ENCODE data around the gene OR1D5.

The OR1D5 gene

GRCh38 chr17:3019761-3020160 is 43.6 kb downstream of the OR1D5 start:
- no peaks in the 10 kb centered on the region for H3K4me1 ChIP-seq (ENCODE audit: insufficient read depth, low read length, poor library complexity, severe bottlenecking)
- no peaks in the 10 kb centered on the region for H4K20me1 ChIP-seq (ENCODE audit: insufficient read depth, low read length, poor library complexity, severe bottlenecking)
- H3F3A ChIP-seq (ENCODE audit: low read depth): no peaks in the 10 kb centered on the region
- no peaks in the 10 kb centered on the region for H3K9me2 ChIP-seq (replicated peaks; ENCODE audit: low read depth, low read length)
- peaks cover 97% of the 10 kb centered on the region for H3K36me3 ChIP-seq (ENCODE audit: insufficient read depth, low read length)
- no peak for TF ChIP-seq CTCF (conservative IDR thresholded peaks at IDR 0.05; ENCODE audit: low read length)
- no peak for TF ChIP-seq EZH2phosphoT487 (IDR thresholded peaks at IDR 0.05; ENCODE audit: borderline replicate concordance)
- no peak overlapping the region for H2AFZ ChIP-seq (ENCODE audit: low read length)
- H3K4me3 ChIP-seq (ENCODE audit: low read length, poor library complexity, severe bottlenecking): no peak overlapping the region
- no peaks in the 10 kb centered on the region for H3K9me3 ChIP-seq (ENCODE audit: insufficient read depth, low read depth, low read length)
- H3K27me3 ChIP-seq (ENCODE audit: insufficient read depth, low read length, poor library complexity, severe bottlenecking): no peaks in the 10 kb centered on the region
- H3K79me2 ChIP-seq (ENCODE audit: insufficient read depth, low read length): no peaks in the 10 kb centered on the region; the same call in 1 of the 2 replicates
- H3K4me2 ChIP-seq (ENCODE audit: low read depth, low read length, poor library complexity, severe bottlenecking): no peak overlapping the region
- H3K9ac ChIP-seq (ENCODE audit: low read depth, low read length, poor library complexity, severe bottlenecking): no peak overlapping the region

- H3K9ac ChIP-seq (ENCODE audit: low read depth, low read length, poor library complexity, severe bottlenecking): no peak overlapping the region
- peaks cover 5% of the 10 kb centered on the region for H4K20me1 ChIP-seq (ENCODE audit: insufficient read depth, low read length, poor library complexity, severe bottlenecking)
- no peak overlapping the region for H3K4me2 ChIP-seq (ENCODE audit: low read depth, low read length, poor library complexity, severe bottlenecking)
- H3F3A ChIP-seq (ENCODE audit: low read depth): no peaks in the 10 kb centered on the region
- peaks cover 97% of the 10 kb centered on the region for H3K36me3 ChIP-seq (ENCODE audit: insufficient read depth, low read length)
- no peak overlapping the region for H2AFZ ChIP-seq (ENCODE audit: low read length)
- H3K79me2 ChIP-seq (ENCODE audit: insufficient read depth, low read length): no peaks in the 10 kb centered on the region
- H3K27me3 ChIP-seq (ENCODE audit: insufficient read depth, low read length, poor library complexity, severe bottlenecking): no peaks in the 10 kb centered on the region
- TF ChIP-seq CTCF (conservative IDR thresholded peaks at IDR 0.05; ENCODE audit: low read length) (no peak), EZH2phosphoT487 (IDR thresholded peaks at IDR 0.05; ENCODE audit: borderline replicate concordance) (no peak)
- no peaks in the 10 kb centered on the region for H3K9me3 ChIP-seq (ENCODE audit: insufficient read depth, low read depth, low read length)
- no peak overlapping the region for H3K4me3 ChIP-seq (ENCODE audit: low read length, poor library complexity, severe bottlenecking)
- no peaks in the 10 kb centered on the region for H3K9me2 ChIP-seq (replicated peaks; ENCODE audit: low read depth, low read length)
- H3K4me1 ChIP-seq (ENCODE audit: insufficient read depth, low read length, poor library complexity, severe bottlenecking): no peaks in the 10 kb centered on the region
Observed at GRCh38 chr17:3017936-3018335, 45.5 kb downstream of the OR1D5 start.

- H3K36me3 ChIP-seq (ENCODE audit: insufficient read depth, low read length): peaks cover 91% of the 10 kb centered on the region
- peaks cover 7% of the 10 kb centered on the region for H4K20me1 ChIP-seq (ENCODE audit: insufficient read depth, low read length, poor library complexity, severe bottlenecking)
- no peak overlapping the region for H3K4me3 ChIP-seq (ENCODE audit: low read length, poor library complexity, severe bottlenecking)
- no peaks in the 10 kb centered on the region for H3K9me2 ChIP-seq (replicated peaks; ENCODE audit: low read depth, low read length)
- no peaks in the 10 kb centered on the region for H3K27me3 ChIP-seq (ENCODE audit: insufficient read depth, low read length, poor library complexity, severe bottlenecking)
- no peak overlapping the region for H3K9ac ChIP-seq (ENCODE audit: low read depth, low read length, poor library complexity, severe bottlenecking)
- H3K79me2 ChIP-seq (ENCODE audit: insufficient read depth, low read length): no peaks in the 10 kb centered on the region
- TF ChIP-seq EZH2phosphoT487 (IDR thresholded peaks at IDR 0.05; ENCODE audit: borderline replicate concordance) (no peak), CTCF (conservative IDR thresholded peaks at IDR 0.05; ENCODE audit: low read length) (no peak)
- H2AFZ ChIP-seq (ENCODE audit: low read length): no peak overlapping the region
- no peak overlapping the region for H3K4me2 ChIP-seq (ENCODE audit: low read depth, low read length, poor library complexity, severe bottlenecking)
- H3K4me1 ChIP-seq (ENCODE audit: insufficient read depth, low read length, poor library complexity, severe bottlenecking): no peaks in the 10 kb centered on the region
- H3F3A ChIP-seq (ENCODE audit: low read depth): no peaks in the 10 kb centered on the region
- H3K9me3 ChIP-seq (ENCODE audit: insufficient read depth, low read depth, low read length): no peaks in the 10 kb centered on the region
Observed at GRCh38 chr17:3015890-3016289, 47.5 kb downstream of the OR1D5 start.

Measured in Loucy (cell line).